ENCODE results near the gene ERAP2. TPM values are rescaled to one million over a fixed set of nuclear protein-coding genes. Genes with fewer than 3 reads are reported as not detected.

The ERAP2 gene
- total and polyA plus RNA-seq, 2 of the 13 experiments (the other 11 are each of a cell fraction or from before 2014, with no cell fraction given) = 12.8 to 16.6 TPM

GRCh38 chr5:96935559-96936430 is 59.5 kb downstream of the ERAP2 start, which contains the start of gene LNPEP (continued):
- TF ChIP-seq, protein P1, sequence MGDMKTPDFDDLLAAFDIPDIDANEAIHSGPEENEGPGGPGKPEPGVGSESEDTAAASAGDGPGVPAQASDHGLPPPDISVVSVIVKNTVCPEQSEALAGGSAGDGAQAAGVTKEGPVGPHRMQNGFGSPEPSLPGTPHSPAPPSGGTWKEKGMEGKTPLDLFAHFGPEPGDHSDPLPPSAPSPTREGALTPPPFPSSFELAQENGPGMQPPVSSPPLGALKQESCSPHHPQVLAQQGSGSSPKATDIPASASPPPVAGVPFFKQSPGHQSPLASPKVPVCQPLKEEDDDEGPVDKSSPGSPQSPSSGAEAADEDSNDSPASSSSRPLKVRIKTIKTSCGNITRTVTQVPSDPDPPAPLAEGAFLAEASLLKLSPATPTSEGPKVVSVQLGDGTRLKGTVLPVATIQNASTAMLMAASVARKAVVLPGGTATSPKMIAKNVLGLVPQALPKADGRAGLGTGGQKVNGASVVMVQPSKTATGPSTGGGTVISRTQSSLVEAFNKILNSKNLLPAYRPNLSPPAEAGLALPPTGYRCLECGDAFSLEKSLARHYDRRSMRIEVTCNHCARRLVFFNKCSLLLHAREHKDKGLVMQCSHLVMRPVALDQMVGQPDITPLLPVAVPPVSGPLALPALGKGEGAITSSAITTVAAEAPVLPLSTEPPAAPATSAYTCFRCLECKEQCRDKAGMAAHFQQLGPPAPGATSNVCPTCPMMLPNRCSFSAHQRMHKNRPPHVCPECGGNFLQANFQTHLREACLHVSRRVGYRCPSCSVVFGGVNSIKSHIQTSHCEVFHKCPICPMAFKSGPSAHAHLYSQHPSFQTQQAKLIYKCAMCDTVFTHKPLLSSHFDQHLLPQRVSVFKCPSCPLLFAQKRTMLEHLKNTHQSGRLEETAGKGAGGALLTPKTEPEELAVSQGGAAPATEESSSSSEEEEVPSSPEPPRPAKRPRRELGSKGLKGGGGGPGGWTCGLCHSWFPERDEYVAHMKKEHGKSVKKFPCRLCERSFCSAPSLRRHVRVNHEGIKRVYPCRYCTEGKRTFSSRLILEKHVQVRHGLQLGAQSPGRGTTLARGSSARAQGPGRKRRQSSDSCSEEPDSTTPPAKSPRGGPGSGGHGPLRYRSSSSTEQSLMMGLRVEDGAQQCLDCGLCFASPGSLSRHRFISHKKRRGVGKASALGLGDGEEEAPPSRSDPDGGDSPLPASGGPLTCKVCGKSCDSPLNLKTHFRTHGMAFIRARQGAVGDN (CRISPR knock-in tag; IDR thresholded peaks at IDR 0.05) = peak; percentile 39
- TF ChIP-seq KLF13 (CRISPR knock-in tag; IDR thresholded peaks at IDR 0.05) (no peak), MAF1 (CRISPR knock-in tag; IDR thresholded peaks at IDR 0.05; ENCODE audit: borderline replicate concordance) (no peak), STAT6 (CRISPR knock-in tag; IDR thresholded peaks at IDR 0.05; ENCODE audit: borderline replicate concordance) (peak; percentile 62; the same call in 1 of the 2 replicates), RXRB (CRISPR knock-in tag; IDR thresholded peaks at IDR 0.05; ENCODE audit: borderline replicate concordance) (peak; percentile 72), SMC3 (IDR thresholded peaks at IDR 0.05; ENCODE audit: low read length) (no peak; the same call in 1 of the 2 replicates), TARDBP (CRISPR knock-in tag; IDR thresholded peaks at IDR 0.05) (peak; percentile 88; the same call in 1 of the 2 replicates), ZNF607 (CRISPR knock-in tag; IDR thresholded peaks at IDR 0.05; ENCODE audit: borderline replicate concordance) (peak; percentile 30; the same call in 1 of the 2 replicates), SIX4 (CRISPR knock-in tag; IDR thresholded peaks at IDR 0.05) (peak; percentile 62; the same call in 1 of the 2 replicates), ZFP82 (CRISPR knock-in tag; IDR thresholded peaks at IDR 0.05; ENCODE audit: borderline replicate concordance) (0 out of 2 replicates have a peak, but pooled peaks have one; percentile 31)
- TF ChIP-seq, protein P2, sequence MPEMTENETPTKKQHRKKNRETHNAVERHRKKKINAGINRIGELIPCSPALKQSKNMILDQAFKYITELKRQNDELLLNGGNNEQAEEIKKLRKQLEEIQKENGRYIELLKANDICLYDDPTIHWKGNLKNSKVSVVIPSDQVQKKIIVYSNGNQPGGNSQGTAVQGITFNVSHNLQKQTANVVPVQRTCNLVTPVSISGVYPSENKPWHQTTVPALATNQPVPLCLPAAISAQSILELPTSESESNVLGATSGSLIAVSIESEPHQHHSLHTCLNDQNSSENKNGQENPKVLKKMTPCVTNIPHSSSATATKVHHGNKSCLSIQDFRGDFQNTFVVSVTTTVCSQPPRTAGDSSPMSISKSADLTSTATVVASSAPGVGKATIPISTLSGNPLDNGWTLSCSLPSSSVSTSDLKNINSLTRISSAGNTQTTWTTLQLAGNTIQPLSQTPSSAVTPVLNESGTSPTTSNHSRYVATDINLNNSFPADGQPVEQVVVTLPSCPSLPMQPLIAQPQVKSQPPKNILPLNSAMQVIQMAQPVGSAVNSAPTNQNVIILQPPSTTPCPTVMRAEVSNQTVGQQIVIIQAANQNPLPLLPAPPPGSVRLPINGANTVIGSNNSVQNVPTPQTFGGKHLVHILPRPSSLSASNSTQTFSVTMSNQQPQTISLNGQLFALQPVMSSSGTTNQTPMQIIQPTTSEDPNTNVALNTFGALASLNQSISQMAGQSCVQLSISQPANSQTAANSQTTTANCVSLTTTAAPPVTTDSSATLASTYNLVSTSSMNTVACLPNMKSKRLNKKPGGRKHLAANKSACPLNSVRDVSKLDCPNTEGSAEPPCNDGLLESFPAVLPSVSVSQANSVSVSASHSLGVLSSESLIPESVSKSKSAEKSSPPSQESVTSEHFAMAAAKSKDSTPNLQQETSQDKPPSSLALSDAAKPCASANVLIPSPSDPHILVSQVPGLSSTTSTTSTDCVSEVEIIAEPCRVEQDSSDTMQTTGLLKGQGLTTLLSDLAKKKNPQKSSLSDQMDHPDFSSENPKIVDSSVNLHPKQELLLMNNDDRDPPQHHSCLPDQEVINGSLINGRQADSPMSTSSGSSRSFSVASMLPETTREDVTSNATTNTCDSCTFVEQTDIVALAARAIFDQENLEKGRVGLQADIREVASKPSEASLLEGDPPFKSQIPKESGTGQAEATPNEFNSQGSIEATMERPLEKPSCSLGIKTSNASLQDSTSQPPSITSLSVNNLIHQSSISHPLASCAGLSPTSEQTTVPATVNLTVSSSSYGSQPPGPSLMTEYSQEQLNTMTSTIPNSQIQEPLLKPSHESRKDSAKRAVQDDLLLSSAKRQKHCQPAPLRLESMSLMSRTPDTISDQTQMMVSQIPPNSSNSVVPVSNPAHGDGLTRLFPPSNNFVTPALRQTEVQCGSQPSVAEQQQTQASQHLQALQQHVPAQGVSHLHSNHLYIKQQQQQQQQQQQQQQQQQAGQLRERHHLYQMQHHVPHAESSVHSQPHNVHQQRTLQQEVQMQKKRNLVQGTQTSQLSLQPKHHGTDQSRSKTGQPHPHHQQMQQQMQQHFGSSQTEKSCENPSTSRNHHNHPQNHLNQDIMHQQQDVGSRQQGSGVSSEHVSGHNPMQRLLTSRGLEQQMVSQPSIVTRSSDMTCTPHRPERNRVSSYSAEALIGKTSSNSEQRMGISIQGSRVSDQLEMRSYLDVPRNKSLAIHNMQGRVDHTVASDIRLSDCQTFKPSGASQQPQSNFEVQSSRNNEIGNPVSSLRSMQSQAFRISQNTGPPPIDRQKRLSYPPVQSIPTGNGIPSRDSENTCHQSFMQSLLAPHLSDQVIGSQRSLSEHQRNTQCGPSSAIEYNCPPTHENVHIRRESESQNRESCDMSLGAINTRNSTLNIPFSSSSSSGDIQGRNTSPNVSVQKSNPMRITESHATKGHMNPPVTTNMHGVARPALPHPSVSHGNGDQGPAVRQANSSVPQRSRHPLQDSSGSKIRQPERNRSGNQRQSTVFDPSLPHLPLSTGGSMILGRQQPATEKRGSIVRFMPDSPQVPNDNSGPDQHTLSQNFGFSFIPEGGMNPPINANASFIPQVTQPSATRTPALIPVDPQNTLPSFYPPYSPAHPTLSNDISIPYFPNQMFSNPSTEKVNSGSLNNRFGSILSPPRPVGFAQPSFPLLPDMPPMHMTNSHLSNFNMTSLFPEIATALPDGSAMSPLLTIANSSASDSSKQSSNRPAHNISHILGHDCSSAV (CRISPR knock-in tag; IDR thresholded peaks at IDR 0.05; ENCODE audit: borderline replicate concordance) = 0 out of 2 replicates have a peak, but pooled peaks have one; percentile 56
- TF ChIP-seq, protein P3, sequence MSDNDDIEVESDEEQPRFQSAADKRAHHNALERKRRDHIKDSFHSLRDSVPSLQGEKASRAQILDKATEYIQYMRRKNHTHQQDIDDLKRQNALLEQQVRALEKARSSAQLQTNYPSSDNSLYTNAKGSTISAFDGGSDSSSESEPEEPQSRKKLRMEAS (IDR thresholded peaks at IDR 0.05) = peak; percentile 91

All from HepG2 (cell line).